A549 (cell line): ENCODE measurements around the gene KIF1A. TPM values are rescaled to one million over a fixed set of nuclear protein-coding genes. Genes with fewer than 3 reads are reported as not detected.

Experiments used
- ATAC-seq, 2 experiments: fragments of 200-7000 bp in 1 of 2; fragments of >200 bp in 1 of 2; cut with Nextera tagmentation in 1 of 2; cut with Tn5 transposase in 1 of 2; 3 replicates each; pipeline versions ENCODE4 v1.8.0 to v1.9.1; 2018 to 2020; ENCODE audit warnings: mild to moderate bottlenecking in 1 of 2, moderate library complexity in 1 of 2
- CTCF ChIA-PET: fragments of 300-600 bp; sonication (Branson Sonifier 250); formaldehyde crosslinking; extraction: SDS; loops from one replicate; lab custom pipeline; 2021; ENCODE audit warnings: antibody characterized with exemption, inconsistent platforms; lab: Yijun Ruan, JAX
- POLR2A ChIA-PET: fragments of 350-600 bp; formaldehyde crosslinking; extraction: SDS; loops from one replicate; lab custom pipeline; 2021; ENCODE audit warnings: antibody characterized with exemption, inconsistent platforms; lab: Yijun Ruan, JAX
- DNase-seq, 2 experiments: peaks; one replicate each; pipeline versions ENCODE4 v3.0.0 to v3.0.0-alpha.2; 2011 to 2016; ENCODE audit warnings: low read depth in 1 of 2, low spot score in 1 of 2
- FAIRE-seq: peaks from 2 replicates; lab custom pipeline; 2011; peaks lifted over from hg19 to GRCh38; lab: Jason Lieb, UNC
- H3K27ac ChIP-seq, 2 experiments: fragments of >200 bp; sonication (Bioruptor Twin); formaldehyde crosslinking; 3 replicates each; pipeline ENCODE4 v1.5.1; 2016 to 2017
- H3K4me1 ChIP-seq: fragments of >200 bp; sonication (Bioruptor Twin); formaldehyde crosslinking; 3 replicates; pipeline ENCODE4 v1.6.1; 2016
- H3K4me2 ChIP-seq: fragments of >200 bp; sonication (Bioruptor Twin); formaldehyde crosslinking; 3 replicates; pipeline ENCODE4 v1.6.1; 2016
- H3K4me3 ChIP-seq: fragments of >200 bp; sonication (Bioruptor Twin); formaldehyde crosslinking; 3 replicates; pipeline ENCODE4 v1.5.1; 2016
- H3K9me3 ChIP-seq: fragments of >200 bp; sonication (Bioruptor Twin); formaldehyde crosslinking; 3 replicates; pipeline ENCODE4 v1.6.1; 2016
- CHD2 ChIP-seq: fragments of 150-350 bp; IDR thresholded peaks from 2 replicates; pipeline ENCODE4 v1.6.1; 2014; ENCODE audit warnings: low read length; ENCODE audit not compliant: partially characterized antibody
- EHF ChIP-seq: fragments of 250-450 bp; sonication (Bioruptor Pico); IDR thresholded peaks from 2 replicates; pipeline ENCODE4 v1.5.0; 2020; ENCODE audit warnings: mild to moderate bottlenecking
- EHMT2 ChIP-seq: fragments of 200-600 bp; sonication (generic); IDR thresholded peaks from 2 replicates; pipeline ENCODE4 v1.6.1; 2016; ENCODE audit warnings: antibody characterized with exemption, low read depth, mild to moderate bottlenecking, moderate library complexity
- EP300 ChIP-seq, 2 experiments: fragments of >200 bp; sonication (Bioruptor Twin); formaldehyde crosslinking; IDR thresholded peaks; 2 replicates in 1 of 2; 3 replicates in 1 of 2; pipeline ENCODE4 v1.6.1; 2016 to 2017
- FOSL2 ChIP-seq, 2 experiments: fragments of 450-650 bp in 1 of 2; fragments of >200 bp in 1 of 2; sonication (Bioruptor Twin) in 1 of 2; formaldehyde crosslinking; IDR thresholded peaks; 2 replicates each; pipeline versions ENCODE4 v1.5.0 to v1.6.1; 2016 to 2020; ENCODE audit warnings: mild to moderate bottlenecking in 1 of 2, moderate library complexity in 1 of 2
- FOXS1 ChIP-seq: fragments of 250-450 bp; sonication (Bioruptor Pico); IDR thresholded peaks from 2 replicates; pipeline ENCODE4 v1.5.0; 2020; ENCODE audit warnings: mild to moderate bottlenecking, moderate library complexity
- HEYL ChIP-seq: fragments of 250-450 bp; sonication (Bioruptor Pico); IDR thresholded peaks from 2 replicates; pipeline ENCODE4 v1.8.0; 2021; ENCODE audit warnings: mild to moderate bottlenecking, moderate library complexity
- HOXB13 ChIP-seq: fragments of 250-450 bp; sonication (Bioruptor Pico); IDR thresholded peaks from 2 replicates; pipeline ENCODE4 v1.5.0; 2020; ENCODE audit warnings: low read depth, mild to moderate bottlenecking, moderate library complexity
- JUN ChIP-seq, 2 experiments: fragments of >200 bp; sonication (Bioruptor Twin); formaldehyde crosslinking; IDR thresholded peaks; 2 replicates in 1 of 2; 3 replicates in 1 of 2; pipeline ENCODE4 v1.6.1; 2016 to 2017
- JUNB ChIP-seq: fragments of >200 bp; sonication (Bioruptor Twin); formaldehyde crosslinking; IDR thresholded peaks from 2 replicates; pipeline ENCODE4 v1.6.1; 2016
- NR3C1 ChIP-seq: fragments of >200 bp; sonication (Bioruptor Twin); formaldehyde crosslinking; IDR thresholded peaks from 3 replicates; pipeline ENCODE4 v1.6.1; 2017
- POLR2A ChIP-seq: IDR thresholded peaks from 2 replicates; pipeline ENCODE4 v1.6.1; 2012; ENCODE audit warnings: mild to moderate bottlenecking, low read length
- POLR2AphosphoS2 ChIP-seq: conservative IDR thresholded peaks from 2 replicates; pipeline ENCODE4 v1.6.1; 2012; ENCODE audit warnings: low read length, improper control_type of control experiment, inconsistent platforms
- RAD21 ChIP-seq, 2 experiments: fragments of >200 bp in 1 of 2; sonication (Bioruptor Twin) in 1 of 2; formaldehyde crosslinking in 1 of 2; IDR thresholded peaks in 1 of 2; conservative IDR thresholded peaks in 1 of 2; 2 replicates in 1 of 2; 3 replicates in 1 of 2; pipeline ENCODE4 v1.6.1; 2012 to 2018; ENCODE audit warnings: inconsistent platforms in 1 of 2
- RFX5 ChIP-seq: fragments of 450-650 bp; IDR thresholded peaks from 2 replicates; pipeline ENCODE4 v1.7.1; 2014; ENCODE audit warnings: antibody characterized with exemption, mild to moderate bottlenecking, moderate library complexity
- RNF2 ChIP-seq: fragments of 200-600 bp; sonication (generic); IDR thresholded peaks from 2 replicates; pipeline ENCODE4 v1.6.1; 2016; ENCODE audit warnings: low read depth, mild to moderate bottlenecking, antibody characterized with exemption, moderate library complexity, borderline replicate concordance
- ZFP36 ChIP-seq: fragments of 450-650 bp; IDR thresholded peaks from 2 replicates; pipeline ENCODE4 v1.6.1; 2014; ENCODE audit warnings: borderline replicate concordance; ENCODE audit not compliant: partially characterized antibody
- ZNF302 ChIP-seq: fragments of 250-450 bp; sonication (Bioruptor Pico); IDR thresholded peaks from 2 replicates; pipeline ENCODE4 v1.9.0; 2021; ENCODE audit warnings: inconsistent platforms, mild to moderate bottlenecking, moderate library complexity
- WGBS: methylation state at CpG from one replicate; pipeline ENCODE4 v1.1.6; 2017; ENCODE audit errors: missing lambda C conversion rate; 5-methylcytosine and 5-hydroxymethylcytosine counted together
- polyA plus RNA-seq, 4 experiments: library from polyadenylated mRNA; depleted of rRNA in 3 of 4; stranded (reverse); fragments of >200 nt; fragmentation: RNase III in 1 of 4; extraction: RNeasy Plus Mini Kit Qiagen cat#74134 plus additional on column Dnase treatment in 1 of 4; gene quantifications; 2 replicates in 3 of 4; 3 replicates in 1 of 4; pipeline ENCODE4 v1.2.3, GENCODE V29; 2011 to 2017
- TF ChIP-seq, protein P1 (sequence below): IDR thresholded peaks from 2 replicates; pipeline ENCODE4 v1.6.1; 2012
- TF ChIP-seq, protein P2 (sequence below): fragments of 450-650 bp; IDR thresholded peaks from 2 replicates; pipeline ENCODE4 v1.6.1; 2014; ENCODE audit warnings: antibody characterized with exemption
- TF ChIP-seq, protein P3 (sequence below): fragments of >200 bp; sonication (Bioruptor Twin); formaldehyde crosslinking; IDR thresholded peaks from 2 replicates; pipeline ENCODE4 v1.6.1; 2016

Gene KIF1A
- polyA plus RNA-seq, 2 of the 4 experiments (the other 2 are of a cell fraction): 0.28 to 0.50 TPM

DNA sequence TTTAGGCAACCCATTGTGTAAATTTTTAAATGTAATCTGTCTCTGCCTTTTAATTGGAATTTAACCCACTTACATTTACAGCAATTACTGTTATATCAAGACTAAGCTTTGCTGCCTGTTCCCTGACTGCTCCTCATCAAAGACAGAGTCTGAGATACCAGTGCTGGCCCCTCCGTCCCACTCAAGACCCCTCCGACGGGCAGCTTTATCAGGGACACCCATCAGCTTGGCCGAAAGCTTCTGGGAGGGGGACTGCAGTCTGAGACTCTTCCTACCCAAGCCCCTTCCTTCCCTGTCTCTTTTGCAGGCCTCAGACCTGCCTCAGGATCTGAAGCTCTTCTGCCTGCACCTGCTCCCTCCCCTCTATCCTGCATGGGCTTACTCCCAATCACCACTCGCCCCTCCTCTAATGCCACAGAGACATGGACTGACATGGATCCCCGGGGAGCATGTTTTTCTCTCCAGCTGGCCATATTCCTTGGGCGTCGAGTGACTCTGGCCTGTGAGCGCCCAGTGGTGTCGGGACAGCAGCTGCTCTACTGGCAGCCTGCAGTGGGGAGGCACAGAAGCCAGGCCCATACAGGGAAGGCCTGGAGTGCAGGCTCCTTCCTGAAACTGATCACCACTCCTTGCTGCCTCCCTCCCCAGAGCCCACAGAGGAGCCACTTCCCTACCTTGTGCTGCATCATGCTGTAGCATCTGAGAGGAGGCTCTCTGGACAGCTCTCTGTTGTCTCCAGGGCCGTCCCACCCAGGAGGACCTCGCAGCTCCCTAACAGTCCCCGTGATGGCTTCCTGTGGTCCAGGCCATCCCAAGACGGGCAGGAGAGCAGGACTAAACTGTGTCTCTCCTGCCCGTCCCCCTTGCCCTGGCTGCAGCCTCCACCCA, 3.7 kb upstream of the KIF1A start:
- peaks cover 24% of the 10 kb centered on the region for H3K9me3 ChIP-seq
- H3K27ac ChIP-seq: no peak overlapping the region
- CTCF ChIA-PET: interaction anchor here (1.0 to 2.5 kb wide), 5 partner anchors 9 to 68 kb away, joined by 4 to 14 read pairs (median 6); no protein-coding TSS in a partner anchor
- POLR2A ChIA-PET: no interaction called here
- ATAC-seq: no peak
- TF ChIP-seq POLR2A: no peak
- TF ChIP-seq, protein P1, sequence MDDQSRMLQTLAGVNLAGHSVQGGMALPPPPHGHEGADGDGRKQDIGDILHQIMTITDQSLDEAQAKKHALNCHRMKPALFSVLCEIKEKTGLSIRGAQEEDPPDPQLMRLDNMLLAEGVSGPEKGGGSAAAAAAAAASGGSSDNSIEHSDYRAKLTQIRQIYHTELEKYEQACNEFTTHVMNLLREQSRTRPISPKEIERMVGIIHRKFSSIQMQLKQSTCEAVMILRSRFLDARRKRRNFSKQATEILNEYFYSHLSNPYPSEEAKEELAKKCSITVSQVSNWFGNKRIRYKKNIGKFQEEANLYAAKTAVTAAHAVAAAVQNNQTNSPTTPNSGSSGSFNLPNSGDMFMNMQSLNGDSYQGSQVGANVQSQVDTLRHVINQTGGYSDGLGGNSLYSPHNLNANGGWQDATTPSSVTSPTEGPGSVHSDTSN: no peak
- TF ChIP-seq, protein P2, sequence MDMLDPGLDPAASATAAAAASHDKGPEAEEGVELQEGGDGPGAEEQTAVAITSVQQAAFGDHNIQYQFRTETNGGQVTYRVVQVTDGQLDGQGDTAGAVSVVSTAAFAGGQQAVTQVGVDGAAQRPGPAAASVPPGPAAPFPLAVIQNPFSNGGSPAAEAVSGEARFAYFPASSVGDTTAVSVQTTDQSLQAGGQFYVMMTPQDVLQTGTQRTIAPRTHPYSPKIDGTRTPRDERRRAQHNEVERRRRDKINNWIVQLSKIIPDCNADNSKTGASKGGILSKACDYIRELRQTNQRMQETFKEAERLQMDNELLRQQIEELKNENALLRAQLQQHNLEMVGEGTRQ: no peak
- TF ChIP-seq RAD21 (conservative IDR thresholded peaks at IDR 0.05 in 1 of 2, IDR thresholded peaks at IDR 0.05 in 1 of 2): no peak
- no peak for TF ChIP-seq JUN (IDR thresholded peaks at IDR 0.05)
- no peak for TF ChIP-seq EHMT2
- no peak for TF ChIP-seq NR3C1
- TF ChIP-seq EHF (CRISPR knock-in tag): no peak
- TF ChIP-seq, protein P3, sequence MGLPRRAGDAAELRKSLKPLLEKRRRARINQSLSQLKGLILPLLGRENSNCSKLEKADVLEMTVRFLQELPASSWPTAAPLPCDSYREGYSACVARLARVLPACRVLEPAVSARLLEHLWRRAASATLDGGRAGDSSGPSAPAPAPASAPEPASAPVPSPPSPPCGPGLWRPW: no peak
- no peak for TF ChIP-seq FOSL2 (IDR thresholded peaks at IDR 0.05)
- TF ChIP-seq FOSL2 (CRISPR knock-in tag; IDR thresholded peaks at IDR 0.05): no peak
- no peak for DNase-seq
- no peak for FAIRE-seq
- H3K4me2 ChIP-seq: no peak overlapping the region
- WGBS: 57% methylated on average over 15 of the region's 15 CpGs
- H3K4me1 ChIP-seq: peaks cover 22% of the 10 kb centered on the region
- no peak overlapping the region for H3K4me3 ChIP-seq

DNA sequence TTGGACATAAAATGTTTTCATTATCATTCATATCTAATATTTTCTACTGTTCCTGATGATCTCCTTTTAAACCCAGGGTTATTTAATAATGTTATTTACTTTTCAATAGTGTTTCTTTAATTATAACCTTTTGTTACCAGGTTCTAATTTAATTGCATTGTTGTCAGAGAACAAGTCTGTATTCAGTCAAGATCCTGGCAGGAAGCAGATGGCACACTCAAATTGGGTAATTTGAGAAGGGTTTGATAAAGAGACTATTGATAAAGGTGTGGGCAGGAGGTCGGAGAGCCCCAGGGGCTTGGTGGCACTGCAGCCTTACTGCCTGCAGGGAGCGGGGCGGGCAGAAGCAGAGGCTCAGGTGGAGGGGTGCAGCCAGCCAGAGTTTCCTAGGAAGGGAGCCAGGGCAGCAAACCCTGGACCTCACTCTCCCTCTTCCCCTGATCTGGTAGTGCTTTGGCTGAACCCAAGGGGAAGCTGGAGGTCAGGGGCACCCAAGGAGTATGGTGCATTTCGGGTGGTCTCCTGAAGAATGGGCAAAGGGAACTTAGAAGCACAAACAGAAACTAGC, 2.3 kb upstream of the KIF1A start:
- Histone ChIP-seq H3K4me1 (peaks cover 22% of the 10 kb centered on the region), H3K4me3 (no peak overlapping the region), H3K4me2 (no peak overlapping the region), H3K9me3 (peaks cover 22% of the 10 kb centered on the region), H3K27ac (no peak overlapping the region)
- 50% methylated on average over 4 of the region's 4 CpGs for WGBS
- ChIA-PET CTCF (interaction anchor here (1.2 to 2.5 kb wide), 6 partner anchors 12 to 66 kb away, joined by 4 to 14 read pairs (median 6); no protein-coding TSS in a partner anchor), POLR2A (no interaction called here)
- FAIRE-seq: no peak
- ATAC-seq: no peak
- TF ChIP-seq FOSL2 (IDR thresholded peaks at IDR 0.05) (no peak), FOSL2 (CRISPR knock-in tag; IDR thresholded peaks at IDR 0.05) (no peak), ZNF302 (CRISPR knock-in tag) (no peak), JUNB (no peak), ZFP36 (no peak), FOXS1 (CRISPR knock-in tag) (no peak), HOXB13 (no peak), RAD21 (conservative IDR thresholded peaks at IDR 0.05 in 1 of 2, IDR thresholded peaks at IDR 0.05 in 1 of 2) (no peak), CHD2 (no peak), RNF2 (no peak), POLR2AphosphoS2 (no peak), RFX5 (no peak), POLR2A (no peak), NR3C1 (no peak), EP300 (IDR thresholded peaks at IDR 0.05) (no peak), HEYL (CRISPR knock-in tag) (no peak)
- DNase-seq: no peak
